Measurements from ENCODE around the gene RHEB.

RHEB gene

DNA sequence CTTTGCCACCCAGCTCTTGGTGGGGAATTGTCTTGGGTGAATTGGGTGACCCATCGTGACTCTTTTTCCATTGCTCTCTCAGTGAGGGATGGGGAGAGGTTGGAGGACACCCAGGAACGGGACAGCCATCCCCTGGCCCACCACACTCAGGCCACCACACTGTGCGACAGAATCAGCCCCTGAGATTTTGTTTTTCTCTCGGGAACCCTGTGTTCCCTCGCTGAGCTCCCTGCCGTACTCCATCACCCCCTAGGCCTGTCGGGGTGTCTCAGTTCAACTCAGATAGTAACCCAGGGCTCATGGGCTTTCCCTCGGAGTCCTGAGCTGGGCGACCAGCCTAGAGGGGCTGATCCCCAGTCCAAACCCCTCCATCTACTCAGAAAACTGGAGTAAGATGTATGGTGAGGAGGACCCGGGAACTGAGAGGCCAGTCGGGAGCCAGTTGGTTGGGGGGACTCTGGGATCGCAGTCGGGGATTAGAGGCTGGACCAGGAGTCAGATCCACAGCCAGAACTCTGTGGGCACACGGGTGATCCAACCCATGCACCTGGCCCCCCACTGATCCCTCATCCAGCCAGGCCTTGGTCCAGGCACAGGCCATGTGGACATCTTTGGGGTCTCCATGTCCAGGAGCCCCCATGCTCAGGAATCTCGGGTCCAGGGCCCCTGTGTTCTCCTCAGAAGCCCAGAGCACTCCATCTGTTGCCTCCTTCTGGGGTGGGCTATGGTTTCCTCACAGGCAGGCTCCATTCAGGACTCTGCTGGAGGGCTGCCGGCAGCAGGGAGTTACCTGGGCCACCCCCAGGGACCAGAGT, 89.1 kb downstream of the RHEB start:
- no peak for DNase-seq

DNA sequence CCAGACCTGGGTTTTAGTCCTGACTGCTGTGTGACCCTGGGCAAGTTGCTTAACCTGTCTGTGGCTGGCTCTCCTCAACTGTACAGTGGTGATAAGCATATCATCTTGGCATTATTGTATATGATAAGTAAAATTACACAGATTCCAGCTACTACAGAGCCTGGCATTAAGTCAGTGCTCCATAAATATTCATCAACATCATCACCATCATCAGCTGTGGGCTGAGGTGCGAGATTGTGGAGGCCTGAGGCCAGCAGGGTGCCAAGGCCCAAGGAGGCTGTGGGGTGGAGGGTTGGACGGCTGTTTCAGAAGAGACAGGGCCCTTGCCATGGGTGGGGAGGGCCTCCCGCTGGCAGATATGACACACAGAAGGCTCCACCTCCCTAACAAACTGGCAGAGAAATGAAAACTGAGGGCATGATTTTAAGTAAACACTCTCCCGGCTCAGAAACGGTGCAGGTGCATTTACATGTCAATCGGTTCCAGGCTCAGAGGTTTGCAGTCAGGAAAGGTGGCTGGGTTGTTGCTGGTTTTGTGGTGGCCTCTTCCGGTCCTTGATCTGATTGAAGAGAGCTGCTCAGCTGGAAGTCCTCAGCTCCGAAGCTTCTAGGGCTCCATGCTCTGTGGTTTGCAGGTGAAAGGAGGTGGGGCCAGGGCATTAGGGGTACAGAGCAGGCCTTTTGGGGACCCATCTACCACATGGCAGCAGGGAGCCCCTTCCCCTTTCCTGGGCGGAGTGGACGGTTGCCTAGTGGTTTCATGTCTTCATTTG, 89.9 kb downstream of the RHEB start:
- DNase-seq = peak; percentile 87

DNA sequence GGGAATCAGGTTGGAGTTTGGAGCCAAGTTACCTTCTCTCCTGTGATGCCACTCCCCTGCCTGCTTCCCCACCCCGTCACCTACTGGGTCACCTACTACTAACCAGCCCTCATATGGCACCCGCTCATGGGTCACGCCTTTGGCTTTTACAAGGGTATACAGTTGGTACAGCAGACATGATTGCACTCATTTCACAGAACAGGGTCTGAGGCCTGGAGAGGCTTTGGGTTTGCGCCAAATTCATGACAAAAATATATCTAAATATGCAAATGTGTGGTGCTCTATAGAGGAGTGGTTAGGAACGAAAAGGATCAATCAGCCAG, 90.5 kb downstream of the RHEB start:
- DNase-seq = no peak

DNA sequence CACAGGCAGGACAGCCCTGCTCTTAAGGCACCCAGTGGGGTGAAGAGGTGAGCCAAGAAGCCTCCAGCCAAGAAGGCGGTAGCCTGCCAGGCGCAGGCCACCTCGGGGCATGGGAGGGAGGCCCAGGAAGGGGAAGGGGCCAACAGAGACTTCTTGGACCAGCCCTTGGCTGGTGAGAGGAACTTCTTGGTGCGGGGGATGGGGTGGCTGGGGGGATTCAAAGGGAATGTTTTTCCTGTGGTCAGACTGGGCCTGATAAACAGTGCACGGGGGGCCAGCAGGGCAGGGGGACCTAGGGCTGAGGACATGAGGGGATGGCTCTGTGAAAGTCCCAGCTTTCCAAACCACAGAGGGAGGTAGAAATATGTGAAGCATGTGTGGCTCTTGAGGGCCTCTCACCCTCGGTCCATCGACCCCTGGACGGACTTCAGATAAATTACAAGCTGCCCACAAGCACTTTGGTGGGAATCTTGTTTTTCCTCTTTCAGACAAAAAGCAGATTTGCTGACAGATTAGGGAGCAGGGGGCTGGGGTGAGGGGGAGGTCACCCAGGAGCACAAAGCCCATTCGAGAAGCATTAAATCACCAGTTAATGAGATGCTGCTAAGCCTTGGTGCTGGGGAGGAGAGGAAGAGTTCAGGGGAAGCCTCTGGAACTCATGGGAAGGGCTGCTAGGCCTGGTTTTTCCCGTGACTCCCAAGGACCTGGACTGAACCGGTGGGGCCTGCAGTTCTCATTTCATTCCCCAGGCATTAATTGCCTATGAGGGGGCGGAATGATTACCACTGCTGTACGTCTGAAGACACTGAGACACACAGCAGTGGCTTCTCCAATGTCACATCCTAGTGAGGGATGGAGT, 91.1 kb downstream of the RHEB start:
- DNase-seq = no peak

DNA sequence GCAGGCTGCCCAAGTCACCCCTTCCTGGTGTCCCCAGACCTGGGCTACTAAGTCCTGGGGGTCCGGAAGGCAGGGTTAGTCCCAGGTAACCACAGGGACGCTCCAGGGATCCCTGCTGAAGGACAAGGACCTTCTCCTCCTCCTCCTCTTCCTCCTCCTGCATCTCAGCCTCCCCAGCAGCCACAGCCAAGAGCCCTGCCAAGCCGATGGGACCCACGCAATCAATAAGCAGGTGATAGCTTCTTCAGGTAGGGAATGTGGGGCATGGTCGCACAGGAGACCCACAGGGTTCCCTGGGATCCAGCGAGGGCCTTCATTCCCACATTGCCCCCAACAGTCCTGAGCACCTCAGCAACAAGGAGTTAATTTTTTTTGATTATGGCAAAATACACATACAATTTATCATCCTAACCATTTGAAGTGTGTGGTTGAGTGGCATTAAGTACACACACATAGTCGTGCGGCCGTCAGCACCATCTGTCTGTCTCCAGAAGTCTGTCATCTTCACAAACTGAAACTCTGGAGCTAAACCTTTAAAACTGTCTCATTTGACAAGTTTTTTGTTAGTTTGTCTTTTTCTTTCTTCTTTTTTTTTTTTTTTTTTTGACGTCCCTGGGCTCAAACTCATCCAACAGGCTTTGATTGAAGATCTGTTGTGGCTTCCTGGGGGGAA, 91.9 kb downstream of the RHEB start:
- DNase-seq = no peak

DNA sequence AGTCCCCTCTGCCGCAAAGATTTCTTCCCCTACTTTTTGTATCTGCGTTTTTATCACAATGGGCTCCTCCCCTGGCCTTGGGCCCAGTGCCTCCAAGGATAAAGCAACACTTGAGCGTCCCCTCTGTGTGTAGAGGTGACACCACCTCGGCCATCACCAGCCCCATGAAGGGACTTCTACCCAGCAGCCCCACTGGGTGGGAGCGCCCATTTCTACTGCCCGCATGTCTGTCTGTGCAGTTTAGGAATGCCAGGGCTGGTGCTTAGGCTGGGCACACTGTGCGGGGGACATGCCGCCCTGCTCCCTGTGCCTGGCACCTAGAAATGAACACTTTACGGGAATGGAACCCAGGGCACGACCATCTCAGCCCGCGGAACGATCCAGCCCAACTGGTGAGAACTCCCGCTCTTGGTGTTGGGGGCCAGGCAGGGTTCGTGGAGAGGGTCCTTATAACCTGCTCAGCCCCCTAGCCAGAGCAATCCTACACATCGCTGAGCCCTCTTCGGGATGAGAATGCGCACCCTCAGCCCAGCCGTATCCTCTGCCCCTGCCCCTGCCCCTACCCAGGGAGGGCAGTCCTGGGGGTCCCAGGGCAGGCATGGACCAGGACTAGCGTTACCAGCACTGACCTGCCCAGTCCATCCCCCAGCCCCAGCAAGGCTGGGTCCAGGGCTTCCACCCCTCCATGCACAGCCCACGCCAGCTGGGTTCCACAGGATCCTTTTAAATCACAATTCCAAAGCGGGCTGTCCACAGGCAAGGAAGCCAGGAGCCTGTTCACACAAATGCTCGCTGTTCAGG, 92.6 kb downstream of the RHEB start:
- DNase-seq = no peak

DNA sequence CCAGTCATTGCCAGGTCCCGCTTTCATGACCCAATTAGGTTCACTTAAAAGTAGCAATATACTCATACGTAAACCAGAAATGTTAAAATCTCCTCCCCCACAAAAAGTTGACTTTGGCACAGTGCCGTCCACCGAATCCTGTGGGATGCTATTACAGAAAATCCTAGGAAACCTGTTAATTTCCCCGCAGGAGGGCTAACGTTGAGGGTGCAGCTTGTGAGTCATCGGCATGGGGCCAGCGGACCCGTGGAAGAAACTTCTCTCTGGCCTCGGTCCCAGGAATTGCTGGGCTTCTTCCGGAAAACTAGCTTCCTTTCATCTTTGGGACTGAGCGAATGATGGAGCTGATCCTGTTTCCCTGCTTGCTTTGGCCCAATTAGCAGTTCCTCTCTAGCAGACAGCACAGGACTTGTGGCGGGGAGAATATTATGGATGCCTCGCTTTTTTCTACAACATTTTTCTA, 93.2 kb downstream of the RHEB start:
- DNase-seq = no peak

DNA sequence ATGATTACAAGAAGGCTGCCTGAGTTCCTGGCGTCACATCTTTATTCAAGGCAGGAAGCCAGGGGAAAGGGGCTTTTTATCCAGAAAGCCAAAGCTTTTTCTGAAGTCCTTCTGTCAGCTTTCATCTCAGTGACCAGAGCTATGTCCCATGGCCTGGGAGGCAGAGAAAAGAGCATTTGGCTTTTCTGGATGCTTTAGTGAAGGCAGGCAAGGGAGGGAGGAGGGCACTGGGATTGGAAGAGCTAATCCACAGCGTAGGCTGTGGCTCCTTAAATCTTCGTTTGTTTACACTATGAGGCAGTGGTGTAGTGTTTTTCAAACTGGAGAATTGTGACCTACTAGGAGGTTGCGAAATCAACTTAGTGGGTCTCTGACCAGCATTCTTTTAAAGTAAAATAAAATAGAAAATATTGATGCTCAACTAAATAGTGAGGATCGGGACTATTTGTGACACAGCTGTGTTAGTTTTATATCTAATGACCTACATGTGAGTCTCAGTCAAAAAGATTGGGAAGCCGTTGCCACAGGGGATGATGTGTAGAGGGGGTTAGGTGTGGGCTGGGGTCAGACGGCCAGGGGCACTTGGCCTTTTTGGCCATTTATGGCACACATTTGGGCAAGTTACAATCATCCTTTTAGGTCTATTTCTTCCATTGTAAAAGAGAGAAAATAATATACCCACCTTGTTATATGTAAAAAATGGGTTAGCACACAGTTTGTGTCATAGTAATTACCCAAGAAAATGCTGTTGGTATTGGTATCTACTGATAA, 93.8 kb downstream of the RHEB start:
- DNase-seq = no peak

DNA sequence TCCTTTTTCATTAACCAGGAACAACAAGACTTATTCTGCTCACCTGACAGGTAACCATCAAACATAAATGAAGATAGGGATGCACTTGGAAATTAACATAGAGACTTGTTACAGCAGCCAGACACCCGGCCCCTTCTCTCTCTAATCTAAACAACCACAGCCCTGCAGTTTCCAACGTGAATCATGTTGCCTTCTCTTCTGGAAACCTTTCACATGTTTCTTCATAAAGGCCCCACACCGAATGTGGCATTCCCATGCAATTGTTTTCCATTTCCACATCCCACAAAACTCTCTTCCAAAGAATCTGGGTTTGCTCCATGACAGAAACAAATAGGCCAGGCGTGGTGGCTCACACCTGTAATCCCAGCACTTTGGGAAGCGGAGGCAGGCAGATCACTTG, 94.9 kb downstream of the RHEB start:
- no peak for DNase-seq

DNA sequence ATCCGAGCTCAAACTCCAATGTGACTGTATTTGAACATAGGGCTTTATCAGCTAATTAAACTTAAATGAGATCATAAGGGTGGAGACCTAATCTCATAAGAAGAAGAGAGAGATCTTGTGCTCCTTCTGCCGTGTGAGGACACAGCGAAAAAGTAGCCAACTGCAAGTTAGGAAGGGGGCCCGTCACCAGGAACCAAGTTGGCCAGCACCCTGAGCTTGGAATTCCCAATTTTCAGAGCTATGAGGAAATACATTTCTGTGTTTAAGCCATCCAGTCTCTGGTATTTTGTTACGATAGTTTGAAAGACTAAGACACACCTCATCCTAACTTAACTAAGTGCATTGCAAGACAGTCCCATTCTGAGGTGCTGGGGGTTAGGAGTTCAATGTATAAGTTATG, 95.8 kb downstream of the RHEB start:
- no peak for DNase-seq

DNA sequence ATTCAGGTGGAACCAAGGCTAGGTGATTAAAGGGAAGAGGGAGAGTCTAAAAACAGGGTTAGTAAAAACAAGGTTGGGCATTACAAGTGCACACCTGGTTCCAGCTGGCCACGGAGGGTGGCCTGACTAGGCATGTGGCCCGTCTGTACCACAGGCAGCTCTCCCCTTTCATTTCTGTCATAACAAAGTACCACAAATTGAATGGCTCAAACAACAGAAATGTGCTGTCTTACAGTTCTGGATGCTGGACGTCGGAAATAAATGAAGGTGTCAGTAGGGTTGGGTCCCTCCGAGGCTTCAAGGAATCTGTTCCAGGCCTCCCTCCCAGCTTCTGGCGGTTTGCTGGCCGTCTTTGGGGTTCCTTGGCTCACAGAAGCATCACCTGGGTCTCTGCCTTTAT, 96.5 kb downstream of the RHEB start:
- DNase-seq = no peak

DNA sequence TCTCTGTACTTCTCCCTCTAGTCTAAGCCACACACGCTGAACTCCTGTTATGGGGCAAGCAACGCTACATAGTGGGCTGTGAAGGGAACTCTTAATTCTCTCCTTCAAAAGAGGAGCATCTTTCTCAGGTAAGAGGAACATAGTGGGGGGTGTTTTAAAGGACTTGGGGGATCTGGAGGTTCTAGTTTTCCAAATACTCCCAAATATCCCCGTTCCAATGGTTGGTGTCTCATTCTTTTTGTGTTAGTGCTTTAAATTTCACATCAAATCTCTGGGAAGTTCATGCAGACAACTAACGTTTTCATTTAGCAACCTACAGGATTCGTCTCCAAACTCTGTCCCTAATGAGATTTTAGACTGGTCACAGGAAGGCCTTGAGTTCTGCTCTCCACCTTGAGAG, 97.5 kb downstream of the RHEB start:
- DNase-seq = no peak

DNA sequence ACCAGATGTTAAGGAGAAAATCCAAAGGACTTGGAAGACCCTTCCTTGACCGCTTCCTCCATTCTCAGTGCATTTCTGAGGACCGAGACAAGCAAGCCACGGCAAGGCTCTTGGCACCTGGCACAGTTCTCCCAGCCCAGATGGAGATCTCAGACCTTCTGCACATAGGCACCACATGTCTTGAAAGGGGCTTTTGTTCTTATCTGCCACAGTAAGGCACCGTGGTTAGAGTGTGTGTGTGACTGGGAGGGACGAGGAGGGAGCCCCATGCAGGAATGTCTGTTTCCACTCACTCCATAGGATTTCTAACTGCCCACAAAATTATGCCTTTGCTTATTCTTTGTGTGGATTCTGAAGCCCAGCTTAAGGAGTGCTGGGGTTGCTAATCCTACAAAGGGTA, 99.6 kb downstream of the RHEB start:
- DNase-seq = no peak

DNA sequence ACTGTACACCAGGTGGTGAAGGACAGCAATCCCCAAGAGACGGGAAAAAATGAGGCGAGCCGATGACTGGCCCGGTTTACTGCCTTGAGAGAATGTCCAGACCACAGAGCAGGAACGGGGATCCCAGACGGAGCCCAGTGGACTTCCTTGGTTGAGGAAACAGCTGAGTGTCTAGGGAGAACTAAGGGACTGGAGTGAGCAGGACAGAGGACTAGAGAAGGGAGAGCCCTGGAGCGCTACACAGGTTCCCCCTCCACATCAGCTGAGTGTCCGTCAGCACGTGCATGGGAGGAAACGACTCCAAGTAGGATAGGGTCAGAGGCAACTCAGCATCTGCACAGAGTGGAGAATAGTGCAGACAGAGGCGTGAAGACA, 102.8 kb downstream of the RHEB start:
- no peak for DNase-seq

DNA sequence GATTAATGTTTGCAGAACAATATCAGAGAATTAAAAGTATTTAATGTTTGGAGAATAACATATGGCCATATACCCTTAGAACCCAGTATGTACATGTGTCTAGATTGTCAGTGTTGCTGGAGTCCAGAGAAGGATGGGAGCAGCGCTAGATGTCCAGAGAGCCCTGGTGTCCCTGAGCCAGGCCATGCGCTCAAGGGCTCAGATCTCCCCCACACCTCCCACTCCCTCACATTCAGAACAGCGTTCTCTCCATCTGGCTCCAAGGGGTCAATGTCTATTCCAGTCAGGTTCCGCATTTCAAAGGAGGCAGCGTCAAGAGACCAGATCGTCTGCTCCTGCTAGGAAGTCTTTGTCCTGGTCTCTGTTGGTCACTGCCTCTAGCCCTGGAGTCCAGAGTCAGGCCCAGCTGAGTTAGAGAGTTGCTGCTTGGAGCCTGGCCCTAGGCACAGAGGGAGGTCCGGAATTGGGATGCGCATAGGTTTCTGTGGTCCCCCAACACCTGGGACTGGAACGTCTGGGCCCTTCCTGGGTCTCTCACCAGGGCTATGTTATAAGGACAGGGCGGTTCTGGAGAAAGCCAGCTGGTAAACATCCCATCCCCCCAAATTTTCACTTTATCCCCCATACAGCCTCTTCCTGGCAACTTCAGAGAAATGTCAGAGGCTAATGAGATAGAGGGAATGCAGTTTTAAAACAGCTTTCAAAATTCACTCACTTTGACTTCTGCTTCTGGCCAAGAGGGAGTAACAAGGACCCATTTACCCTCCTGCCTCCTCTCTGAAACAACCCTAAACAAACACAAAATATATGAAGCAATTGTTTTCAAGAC, 103.4 kb downstream of the RHEB start:
- DNase-seq = no peak
